CD4-positive, alpha-beta T cell treated with Interleukin-10 for 1 hour (primary cell): ENCODE data around the gene ROR2.

Experiments
- DNase-seq: peaks from one replicate; pipeline ENCODE4 v3.0.0-alpha.2; 2020

ROR2 gene

DNA sequence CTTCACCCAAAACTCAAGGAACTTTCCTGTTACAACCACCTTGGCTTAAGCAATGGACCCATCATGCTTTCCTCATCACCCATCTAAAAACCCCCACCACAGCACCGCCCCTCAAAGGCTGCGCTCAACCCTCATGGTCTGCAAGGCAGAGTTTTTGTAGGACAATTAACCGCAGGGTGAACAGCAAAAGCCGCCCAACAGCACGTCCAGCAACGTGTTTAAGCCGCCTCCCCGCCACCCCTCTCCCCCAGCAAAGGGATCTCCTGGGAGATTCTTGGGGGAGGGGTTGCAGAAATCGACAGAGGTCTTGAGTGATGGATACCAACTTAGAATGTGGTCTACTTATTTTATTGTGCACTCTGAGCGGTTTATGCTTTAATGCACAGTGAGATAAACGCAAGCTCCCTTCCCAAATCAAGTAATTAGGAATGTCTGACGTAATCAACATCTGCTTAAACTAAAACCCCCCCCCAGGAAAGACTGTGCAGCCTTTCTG lies 1.9 kb downstream of the ROR2 start:
- no peak for DNase-seq

- DNase-seq: no peak
These were observed 3.2 kb downstream of the ROR2 start for GRCh38 chr9:91946653-91947488.

- no peak for DNase-seq
These were observed 3.8 kb downstream of the ROR2 start for GRCh38 chr9:91946196-91946595.

GRCh38 chr9:91945277-91946085 lies 4.5 kb downstream of the ROR2 start:
- DNase-seq: no peak

- no peak for DNase-seq
These were observed 5.3 kb downstream of the ROR2 start for GRCh38 chr9:91944711-91945110.

- DNase-seq: no peak
These were observed 6.3 kb downstream of the ROR2 start for GRCh38 chr9:91943478-91944470.

DNA sequence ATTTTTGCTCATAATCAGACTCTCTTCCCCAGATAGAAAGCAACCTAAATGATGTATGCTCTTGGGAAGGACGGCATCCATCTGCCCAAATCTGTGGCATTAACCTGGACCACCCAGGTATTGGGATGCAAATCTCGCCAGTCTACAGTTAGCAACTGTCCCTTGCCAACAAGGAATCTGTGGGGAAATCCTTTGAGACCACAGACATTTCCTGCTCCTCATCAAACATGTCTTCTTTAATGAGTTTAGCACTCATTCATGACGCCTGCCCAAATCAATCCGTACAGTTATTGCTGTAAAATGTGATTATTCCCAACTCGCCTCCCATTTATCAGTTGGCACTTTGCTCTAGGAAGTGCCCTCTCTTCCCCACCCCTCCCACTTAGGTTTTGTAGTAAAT lies 7.8 kb downstream of the ROR2 start:
- no peak for DNase-seq

DNA sequence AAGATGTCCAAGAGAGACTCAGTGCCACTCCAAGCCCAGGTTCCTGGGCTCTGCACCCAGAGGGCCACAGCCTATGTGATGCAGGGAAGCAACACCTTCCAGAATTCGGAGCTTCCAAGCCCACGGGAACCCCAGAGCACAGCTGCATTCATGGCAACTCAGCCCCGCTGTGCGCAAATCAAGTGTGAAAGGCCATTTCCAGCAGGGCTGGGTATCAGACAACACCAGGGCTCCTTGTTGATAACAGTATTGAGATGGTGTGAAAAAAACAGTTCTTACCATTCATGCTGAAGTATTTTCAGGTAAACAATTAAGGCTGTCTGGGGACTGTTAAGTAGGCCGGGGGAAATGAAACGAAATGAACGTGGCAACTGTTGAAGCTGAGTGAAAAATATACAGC lies 10.1 kb downstream of the ROR2 start:
- no peak for DNase-seq

- DNase-seq: no peak
These were observed 12.3 kb downstream of the ROR2 start for GRCh38 chr9:91937727-91938126.

DNA sequence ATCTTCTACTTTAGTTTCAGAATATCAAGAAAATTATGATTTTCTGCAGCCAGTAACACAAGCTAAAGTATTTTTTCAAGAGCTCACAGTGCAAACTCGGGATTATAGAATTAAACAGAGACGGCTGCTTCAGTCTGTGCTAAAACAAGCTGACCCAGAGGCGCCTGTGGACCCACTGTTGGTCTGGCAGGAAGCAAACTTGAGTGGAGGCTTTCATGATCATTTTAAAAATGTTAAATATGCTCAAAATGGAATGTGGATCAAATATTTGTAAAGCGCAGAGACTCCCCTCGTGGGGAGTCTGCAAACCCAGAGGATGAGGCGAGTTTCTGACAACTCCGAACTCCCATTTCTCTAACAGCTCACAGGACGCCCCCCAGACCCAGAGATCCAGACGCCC lies 13.0 kb downstream of the ROR2 start:
- no peak for DNase-seq

- DNase-seq: no peak
These were observed 14.1 kb downstream of the ROR2 start for GRCh38 chr9:91935805-91936514.

DNA sequence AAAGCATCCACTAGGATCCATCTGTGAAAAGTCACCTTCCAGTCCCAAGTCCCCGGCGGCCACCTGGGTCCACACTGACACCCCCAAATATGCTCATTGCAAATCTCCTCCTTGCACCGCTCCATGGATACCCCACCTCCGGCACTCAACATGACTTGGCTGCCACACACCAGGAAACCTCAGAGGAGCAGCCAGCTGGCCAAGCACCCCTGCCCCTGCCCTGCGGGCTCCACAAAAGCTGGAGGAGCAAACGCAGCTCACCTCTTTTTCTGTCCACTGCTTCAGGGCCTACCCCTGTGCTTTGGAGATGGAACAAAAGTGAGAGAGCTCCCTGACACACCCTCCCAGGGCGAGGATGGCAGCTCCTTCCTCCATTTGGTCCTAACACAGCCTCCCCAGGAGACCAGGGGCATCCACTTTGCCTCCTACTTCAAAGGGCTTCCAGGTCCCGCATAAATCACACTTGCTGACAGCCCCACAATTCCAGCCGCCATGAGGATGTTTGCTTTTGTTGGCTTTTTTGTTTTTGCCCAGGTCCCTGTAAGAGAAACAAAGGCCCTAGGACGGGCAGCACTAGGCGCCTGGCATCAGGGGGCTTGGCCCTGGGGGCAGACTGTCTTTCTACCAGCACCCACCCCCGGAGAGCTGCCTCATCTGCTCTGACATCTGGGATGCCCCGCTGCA lies 14.8 kb downstream of the ROR2 start:
- no peak for DNase-seq

DNA sequence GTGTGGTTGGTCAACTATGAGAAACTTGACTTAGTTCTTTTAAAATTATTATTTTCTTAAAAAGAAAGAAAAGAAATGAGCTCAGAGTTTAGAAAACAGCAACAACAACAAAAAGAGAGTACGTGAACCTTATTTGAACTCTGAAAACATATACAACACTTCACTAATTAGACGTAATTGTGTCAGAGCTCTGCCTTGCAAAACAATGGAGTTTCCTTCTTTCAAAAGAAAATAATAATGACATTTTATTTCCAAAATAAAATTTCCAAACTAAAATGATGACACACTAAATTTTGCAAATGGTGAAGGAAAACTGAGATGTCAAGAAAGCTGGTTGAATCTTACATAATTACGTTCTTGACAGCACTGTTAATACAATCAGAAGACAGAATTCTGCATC lies 15.4 kb downstream of the ROR2 start:
- no peak for DNase-seq

- no peak for DNase-seq
These were observed 16.3 kb downstream of the ROR2 start for GRCh38 chr9:91933556-91934352.

DNA sequence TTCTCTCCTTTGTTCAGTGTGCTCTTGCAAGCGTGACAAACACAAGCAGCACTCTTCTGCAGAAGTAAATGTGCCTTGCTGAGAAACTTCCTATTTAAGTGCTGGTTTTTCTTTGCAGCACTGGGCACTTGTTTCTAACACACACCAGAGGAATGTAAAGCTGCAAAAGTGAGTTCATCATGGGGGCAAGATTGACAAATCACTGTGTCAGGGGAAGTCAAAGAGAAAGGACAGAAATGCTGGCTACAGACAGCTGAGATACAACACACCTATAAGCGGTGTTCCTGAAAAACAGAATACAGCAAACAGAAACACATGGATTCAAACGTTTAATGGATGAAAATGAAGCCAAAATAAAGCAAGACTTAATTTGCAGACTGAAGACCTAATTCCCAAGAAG lies 19.6 kb downstream of the ROR2 start:
- no peak for DNase-seq

DNA sequence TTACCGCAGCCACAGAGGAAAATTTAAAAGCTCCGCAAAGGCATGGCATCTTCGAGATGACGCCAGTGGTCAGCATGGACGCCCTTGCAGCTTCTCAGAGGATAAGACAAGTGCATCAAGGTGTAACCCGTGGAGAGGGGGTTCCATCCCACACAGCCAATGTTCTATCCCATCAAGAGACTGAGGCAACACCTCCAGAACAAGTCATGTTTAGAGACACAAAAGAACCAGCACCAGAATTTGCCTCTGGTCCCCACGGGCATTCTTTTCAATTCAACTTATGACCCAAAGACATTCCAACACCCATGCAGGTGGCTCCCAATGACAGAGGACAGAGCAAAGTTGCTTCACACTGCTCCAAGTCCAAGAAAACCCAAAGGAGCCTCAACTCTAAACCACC lies 20.7 kb downstream of the ROR2 start:
- DNase-seq: no peak

DNA sequence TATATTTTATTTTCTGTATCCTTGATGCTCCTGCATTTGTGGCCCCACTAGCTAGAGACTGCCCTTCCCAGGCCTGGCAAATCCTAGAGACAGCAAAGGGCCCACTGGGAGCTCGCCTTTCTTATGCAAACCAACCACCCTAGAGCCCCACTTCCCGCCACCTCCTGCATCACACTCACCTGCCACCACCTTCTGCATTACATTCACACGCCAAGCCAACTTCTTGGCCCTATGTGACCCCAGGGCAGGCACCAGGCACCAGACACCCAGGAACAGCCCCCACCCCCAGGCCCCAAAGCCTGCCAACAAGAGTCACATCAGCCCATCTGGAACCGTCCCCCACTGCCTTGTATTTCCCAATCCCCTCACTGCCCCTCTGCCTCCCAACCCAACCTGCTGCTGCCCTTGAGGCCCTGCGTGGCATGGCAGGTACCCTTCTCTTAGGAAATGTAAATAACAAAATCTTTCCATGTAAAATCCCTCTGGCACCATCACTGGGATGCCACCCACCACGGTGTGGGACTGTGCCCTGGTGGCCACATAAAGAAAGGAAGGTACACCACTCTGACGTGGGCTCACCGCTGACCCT lies 22.0 kb downstream of the ROR2 start:
- no peak for DNase-seq

DNA sequence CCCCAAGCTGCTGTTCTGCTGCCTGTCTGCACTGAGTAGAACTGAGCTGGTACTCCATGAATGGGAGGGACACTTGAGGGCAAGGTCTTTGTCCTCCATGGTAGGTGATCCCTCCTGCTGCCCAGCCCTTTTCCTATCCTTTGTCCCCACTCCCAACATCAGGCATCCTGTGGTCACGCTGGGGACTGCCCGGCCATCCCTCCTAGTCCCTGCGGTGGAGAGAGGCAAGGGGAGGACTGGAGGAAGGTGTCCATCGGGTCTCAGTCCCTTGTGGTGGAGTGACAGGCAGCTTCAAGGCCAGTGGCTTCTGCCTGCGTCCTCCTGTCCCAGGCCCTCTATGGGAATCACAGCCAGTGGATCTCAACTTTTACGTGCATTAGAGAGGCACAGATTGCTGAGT lies 25.9 kb downstream of the ROR2 start:
- DNase-seq: no peak

DNA sequence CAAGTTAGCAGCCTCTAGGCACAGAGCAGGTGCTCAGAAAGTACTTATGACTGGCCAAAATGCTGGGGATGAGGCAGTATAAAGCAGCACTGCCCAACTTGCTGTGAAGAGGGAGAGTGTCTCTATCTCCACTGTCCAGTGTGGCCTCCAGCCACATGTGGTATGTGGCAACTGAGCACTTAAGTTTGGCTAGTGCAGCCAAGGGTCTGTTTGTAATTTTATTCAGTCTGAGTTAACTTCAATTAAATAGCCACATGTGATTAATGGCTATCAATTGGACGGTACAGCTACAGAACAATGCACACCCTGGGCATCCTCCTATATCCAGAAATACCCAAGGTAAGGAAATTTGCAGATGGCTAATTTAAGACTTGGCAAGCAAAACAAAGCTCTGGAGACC lies 26.9 kb downstream of the ROR2 start:
- DNase-seq: no peak

- no peak for DNase-seq
These were observed 28.7 kb downstream of the ROR2 start for GRCh38 chr9:91921371-91921770.
